Measurements from ENCODE around the gene SCNN1G. TPM values are rescaled to one million over a fixed set of nuclear protein-coding genes. Genes with fewer than 3 reads are reported as not detected.

Gene SCNN1G
- total RNA-seq, 1 experiment from 2014 or later = not detected

DNA sequence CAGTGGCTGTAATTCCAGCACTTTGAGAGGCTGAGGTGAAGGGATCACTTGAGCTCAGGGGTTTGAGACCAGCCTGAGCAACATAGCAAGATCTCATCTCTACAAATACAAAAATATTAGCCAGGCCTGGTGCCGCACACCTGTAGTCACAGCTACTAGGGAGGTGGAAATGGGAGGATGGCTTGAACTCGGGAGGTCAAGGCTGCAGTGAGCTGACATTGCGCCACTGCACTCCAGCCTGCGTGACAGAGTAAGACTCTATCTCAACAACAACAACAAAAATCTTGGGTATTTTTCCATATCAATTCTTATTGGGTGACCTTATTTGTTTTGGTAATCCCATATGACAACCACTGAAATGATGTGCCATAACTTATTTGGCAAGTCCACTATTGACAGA lies 52.6 kb downstream of the SCNN1G start:
- no peak overlapping the region for H3K4me3 ChIP-seq (ENCODE audit: low read length)
- H3K27me3 ChIP-seq (ENCODE audit: low read length) = no peaks in the 10 kb centered on the region
- no peaks in the 10 kb centered on the region for H3K36me3 ChIP-seq (ENCODE audit: insufficient read depth, low read length)
- H3K4me1 ChIP-seq (ENCODE audit: low read length) = no peaks in the 10 kb centered on the region
- no peak for DNase-seq
- no peaks in the 10 kb centered on the region for H4K20me1 ChIP-seq (ENCODE audit: insufficient read depth, low read depth, low read length)
- H3K27ac ChIP-seq (ENCODE audit: low read length) = no peak overlapping the region
- H3K4me2 ChIP-seq (ENCODE audit: low read depth, low read length, poor library complexity, severe bottlenecking) = no peak overlapping the region
- H3K9me3 ChIP-seq (ENCODE audit: low read length) = no peaks in the 10 kb centered on the region
- H3K9ac ChIP-seq (ENCODE audit: low read length) = no peak overlapping the region
- no peaks in the 10 kb centered on the region for H3K9me2 ChIP-seq (replicated peaks; ENCODE audit: insufficient read depth, low read length)
- no peaks in the 10 kb centered on the region for H3K79me2 ChIP-seq (ENCODE audit: low read length)
- no peak overlapping the region for H2AFZ ChIP-seq (ENCODE audit: low read length)

DNA sequence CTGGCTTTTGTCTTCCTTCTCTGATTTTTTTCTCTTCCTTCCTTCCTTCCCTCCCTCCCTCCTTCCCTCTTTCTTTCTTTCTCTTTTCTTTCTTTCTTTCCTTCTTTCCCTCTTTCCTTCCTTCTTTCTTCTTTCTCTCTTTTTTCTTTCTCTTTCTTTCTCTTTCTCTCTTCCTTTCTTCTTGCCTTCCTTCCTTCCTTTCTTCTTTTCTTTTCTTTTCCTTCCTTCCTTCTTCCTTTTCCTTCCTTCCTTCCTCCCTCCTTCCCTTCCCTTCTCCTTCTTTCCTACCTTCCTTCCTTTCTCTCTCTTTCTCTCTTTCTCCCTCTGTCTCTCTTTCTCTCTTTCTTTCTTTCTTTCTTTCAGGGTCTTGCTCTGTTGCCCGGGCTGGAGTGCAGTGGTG lies 54.4 kb downstream of the SCNN1G start:
- H4K20me1 ChIP-seq (ENCODE audit: insufficient read depth, low read depth, low read length) = no peaks in the 10 kb centered on the region
- no peak overlapping the region for H3K4me2 ChIP-seq (ENCODE audit: low read depth, low read length, poor library complexity, severe bottlenecking)
- no peak for DNase-seq
- no peaks in the 10 kb centered on the region for H3K9me3 ChIP-seq (ENCODE audit: low read length)
- H3K4me1 ChIP-seq (ENCODE audit: low read length) = no peaks in the 10 kb centered on the region
- no peaks in the 10 kb centered on the region for H3K9me2 ChIP-seq (replicated peaks; ENCODE audit: insufficient read depth, low read length)
- H3K4me3 ChIP-seq (ENCODE audit: low read length) = no peak overlapping the region
- H3K27me3 ChIP-seq (ENCODE audit: low read length) = no peaks in the 10 kb centered on the region
- no peak overlapping the region for H2AFZ ChIP-seq (ENCODE audit: low read length)
- no peak overlapping the region for H3K27ac ChIP-seq (ENCODE audit: low read length)
- H3K36me3 ChIP-seq (ENCODE audit: insufficient read depth, low read length) = no peaks in the 10 kb centered on the region
- no peak overlapping the region for H3K9ac ChIP-seq (ENCODE audit: low read length)
- no peaks in the 10 kb centered on the region for H3K79me2 ChIP-seq (ENCODE audit: low read length)

DNA sequence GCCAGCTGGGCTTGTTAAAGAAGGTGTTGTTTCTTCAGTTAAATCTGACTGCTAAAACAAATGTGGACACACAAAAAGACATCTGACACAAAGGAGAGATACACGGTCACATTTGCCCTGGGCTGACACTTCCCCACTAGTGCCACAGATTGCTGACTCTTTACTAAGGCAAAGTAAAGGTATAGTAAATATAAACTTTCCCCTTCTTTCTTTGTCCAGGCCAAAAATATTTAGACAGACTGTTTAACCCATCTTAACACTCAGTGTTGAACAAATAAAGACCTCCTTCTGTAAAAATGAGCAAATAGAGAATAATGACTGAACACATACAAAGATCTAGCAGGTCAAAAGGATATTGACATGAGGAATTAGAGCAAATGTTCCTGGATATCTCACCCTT lies 58.4 kb downstream of the SCNN1G start:
- DNase-seq = no peak
- H3K4me1 ChIP-seq (ENCODE audit: low read length) = no peaks in the 10 kb centered on the region
- no peak overlapping the region for H3K4me2 ChIP-seq (ENCODE audit: low read depth, low read length, poor library complexity, severe bottlenecking)

DNA sequence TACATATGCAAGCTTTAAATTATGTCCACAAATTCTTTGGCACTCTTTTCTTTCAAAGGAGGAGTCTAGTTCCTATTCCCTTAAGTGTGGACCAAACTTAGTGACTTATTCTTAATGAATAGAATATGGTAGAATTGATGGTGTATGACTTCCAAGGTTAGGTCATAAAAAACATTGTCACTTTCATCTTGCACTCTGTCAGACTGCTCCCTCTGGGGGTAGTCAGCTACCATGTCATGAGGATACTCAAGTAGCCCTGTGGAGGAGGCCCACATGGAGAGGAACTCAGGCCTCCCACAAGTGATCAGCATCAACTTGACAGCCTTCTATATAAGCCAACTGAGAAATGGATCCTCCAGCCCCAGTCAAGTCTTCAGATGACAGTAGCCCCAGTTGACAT lies 61.6 kb downstream of the SCNN1G start:
- no peaks in the 10 kb centered on the region for H3K79me2 ChIP-seq (ENCODE audit: low read length)
- no peaks in the 10 kb centered on the region for H4K20me1 ChIP-seq (ENCODE audit: insufficient read depth, low read depth, low read length)
- no peaks in the 10 kb centered on the region for H3K9me2 ChIP-seq (replicated peaks; ENCODE audit: insufficient read depth, low read length)
- peak; percentile 47 for DNase-seq
- no peaks in the 10 kb centered on the region for H3K27me3 ChIP-seq (ENCODE audit: low read length)
- H3K9me3 ChIP-seq (ENCODE audit: low read length) = no peaks in the 10 kb centered on the region
- H3K4me2 ChIP-seq (ENCODE audit: low read depth, low read length, poor library complexity, severe bottlenecking) = no peak overlapping the region
- H3K4me1 ChIP-seq (ENCODE audit: low read length) = no peaks in the 10 kb centered on the region
- H3K9ac ChIP-seq (ENCODE audit: low read length) = no peak overlapping the region
- no peak overlapping the region for H3K27ac ChIP-seq (ENCODE audit: low read length)
- no peak overlapping the region for H2AFZ ChIP-seq (ENCODE audit: low read length)
- H3K4me3 ChIP-seq (ENCODE audit: low read length) = no peak overlapping the region
- no peaks in the 10 kb centered on the region for H3K36me3 ChIP-seq (ENCODE audit: insufficient read depth, low read length)

More for the DNA sequence above, 58.4 kb downstream of the SCNN1G start:
- Histone ChIP-seq H4K20me1 (ENCODE audit: insufficient read depth, low read depth, low read length) (no peaks in the 10 kb centered on the region), H3K79me2 (ENCODE audit: low read length) (no peaks in the 10 kb centered on the region), H3K27me3 (ENCODE audit: low read length) (no peaks in the 10 kb centered on the region), H3K36me3 (ENCODE audit: insufficient read depth, low read length) (no peaks in the 10 kb centered on the region), H3K4me3 (ENCODE audit: low read length) (no peak overlapping the region), H3K9ac (ENCODE audit: low read length) (no peak overlapping the region), H3K9me3 (ENCODE audit: low read length) (no peaks in the 10 kb centered on the region), H3K27ac (ENCODE audit: low read length) (no peak overlapping the region), H2AFZ (ENCODE audit: low read length) (no peak overlapping the region), H3K9me2 (replicated peaks; ENCODE audit: insufficient read depth, low read length) (no peaks in the 10 kb centered on the region)

DNA sequence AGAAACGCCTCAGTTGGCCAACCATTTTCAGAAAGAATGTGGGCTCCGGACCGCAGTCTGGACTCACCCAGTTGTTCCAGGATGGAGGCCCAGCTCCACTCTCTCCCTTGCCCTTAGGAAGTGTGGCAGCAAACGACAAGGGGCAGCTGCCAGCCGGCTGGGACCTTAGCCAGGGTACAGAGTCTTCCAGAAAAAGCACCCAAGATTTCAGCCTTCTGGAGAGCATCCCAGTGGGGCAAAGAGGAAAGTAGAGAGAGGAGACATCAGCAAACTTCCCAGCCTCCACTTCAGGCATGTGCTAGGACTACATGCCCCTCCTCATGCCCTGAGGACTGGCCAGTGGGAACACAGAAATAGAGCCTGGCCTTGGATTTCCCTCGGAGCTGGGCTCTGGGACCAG lies 62.7 kb downstream of the SCNN1G start:
- no peaks in the 10 kb centered on the region for H3K4me1 ChIP-seq (ENCODE audit: low read length)
- H3K9me2 ChIP-seq (replicated peaks; ENCODE audit: insufficient read depth, low read length) = no peaks in the 10 kb centered on the region
- H3K36me3 ChIP-seq (ENCODE audit: insufficient read depth, low read length) = no peaks in the 10 kb centered on the region
- H3K27ac ChIP-seq (ENCODE audit: low read length) = no peak overlapping the region
- H3K9ac ChIP-seq (ENCODE audit: low read length) = no peak overlapping the region
- no peaks in the 10 kb centered on the region; the same call in 1 of the 2 replicates for H3K27me3 ChIP-seq (ENCODE audit: low read length)
- no peak overlapping the region for H3K4me3 ChIP-seq (ENCODE audit: low read length)
- no peak overlapping the region for H3K4me2 ChIP-seq (ENCODE audit: low read depth, low read length, poor library complexity, severe bottlenecking)
- H3K79me2 ChIP-seq (ENCODE audit: low read length) = no peaks in the 10 kb centered on the region
- no peaks in the 10 kb centered on the region for H3K9me3 ChIP-seq (ENCODE audit: low read length)
- DNase-seq = no peak
- H2AFZ ChIP-seq (ENCODE audit: low read length) = no peak overlapping the region
- no peaks in the 10 kb centered on the region for H4K20me1 ChIP-seq (ENCODE audit: insufficient read depth, low read depth, low read length)

DNA sequence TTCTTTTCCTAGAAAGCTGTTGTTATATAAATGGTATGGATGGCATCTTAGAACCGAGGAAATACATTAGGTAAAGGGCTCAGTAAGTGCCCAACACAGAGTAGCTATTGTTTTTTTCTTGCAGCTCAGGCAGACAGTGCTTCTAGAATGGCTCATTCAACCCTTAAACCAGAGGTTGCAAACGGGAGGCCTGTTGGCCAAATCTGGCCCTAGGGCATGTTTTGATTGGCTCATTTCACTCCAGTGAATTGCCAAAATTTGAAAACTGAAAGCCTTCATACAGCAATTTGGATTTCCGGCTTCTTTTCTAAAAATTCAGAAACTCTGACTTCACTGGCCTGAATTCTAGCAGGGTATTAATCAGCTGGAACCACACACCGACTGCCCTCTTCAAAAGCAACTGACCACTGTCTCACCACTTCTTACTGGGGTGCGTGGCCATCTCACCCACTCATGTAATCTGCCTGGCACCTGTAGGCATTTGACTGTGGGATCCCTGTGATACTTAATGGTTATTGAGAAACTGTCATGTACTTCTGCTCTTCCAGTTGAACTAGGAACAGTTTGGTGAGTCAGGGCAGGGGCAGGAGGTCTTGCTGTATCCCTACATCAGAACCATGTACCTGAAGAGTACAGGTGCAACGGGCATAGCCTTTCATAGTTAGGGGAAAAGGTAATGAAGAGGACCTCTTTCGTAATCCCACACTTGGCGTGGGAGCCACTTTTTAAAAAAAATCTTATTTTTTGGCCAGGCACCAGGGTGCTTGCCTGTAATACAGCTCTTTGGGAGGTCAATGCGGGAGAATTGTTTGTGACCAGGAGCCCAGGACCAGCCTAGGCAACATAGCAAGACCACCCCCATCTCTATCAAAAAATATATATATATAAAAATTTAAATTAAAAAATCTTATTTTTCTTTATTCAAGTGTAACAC lies 66.0 kb downstream of the SCNN1G start:
- Histone ChIP-seq H3K9me3 (ENCODE audit: low read length) (no peaks in the 10 kb centered on the region), H3K27me3 (ENCODE audit: low read length) (no peaks in the 10 kb centered on the region; the same call in 1 of the 2 replicates), H3K27ac (ENCODE audit: low read length) (no peak overlapping the region), H3K4me3 (ENCODE audit: low read length) (no peak overlapping the region), H2AFZ (ENCODE audit: low read length) (no peak overlapping the region), H3K4me1 (ENCODE audit: low read length) (no peaks in the 10 kb centered on the region), H3K36me3 (ENCODE audit: insufficient read depth, low read length) (no peaks in the 10 kb centered on the region), H3K4me2 (ENCODE audit: low read depth, low read length, poor library complexity, severe bottlenecking) (no peak overlapping the region), H3K9ac (ENCODE audit: low read length) (no peak overlapping the region), H3K9me2 (replicated peaks; ENCODE audit: insufficient read depth, low read length) (no peaks in the 10 kb centered on the region), H3K79me2 (ENCODE audit: low read length) (no peaks in the 10 kb centered on the region), H4K20me1 (ENCODE audit: insufficient read depth, low read depth, low read length) (no peaks in the 10 kb centered on the region)
- no peak for DNase-seq

DNA sequence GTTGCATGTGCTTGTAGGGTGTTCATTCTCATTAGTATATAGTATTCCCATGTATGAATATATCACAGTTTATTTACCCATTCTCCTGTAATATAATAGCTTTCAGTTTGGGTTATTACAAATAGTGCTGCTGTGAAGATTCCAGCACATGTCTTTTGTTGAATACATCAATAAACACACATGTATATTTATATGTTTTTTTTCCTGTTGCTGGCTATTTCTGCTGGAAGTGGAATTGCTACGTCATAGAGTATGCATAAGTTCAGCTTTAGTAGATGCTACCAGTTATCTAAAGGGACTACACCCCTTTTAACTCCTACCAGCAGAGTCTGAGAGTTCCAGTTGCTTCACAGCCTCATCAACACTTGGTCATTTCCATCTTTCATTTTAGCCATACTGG lies 67.3 kb downstream of the SCNN1G start:
- no peak overlapping the region for H3K4me3 ChIP-seq (ENCODE audit: low read length)

DNA sequence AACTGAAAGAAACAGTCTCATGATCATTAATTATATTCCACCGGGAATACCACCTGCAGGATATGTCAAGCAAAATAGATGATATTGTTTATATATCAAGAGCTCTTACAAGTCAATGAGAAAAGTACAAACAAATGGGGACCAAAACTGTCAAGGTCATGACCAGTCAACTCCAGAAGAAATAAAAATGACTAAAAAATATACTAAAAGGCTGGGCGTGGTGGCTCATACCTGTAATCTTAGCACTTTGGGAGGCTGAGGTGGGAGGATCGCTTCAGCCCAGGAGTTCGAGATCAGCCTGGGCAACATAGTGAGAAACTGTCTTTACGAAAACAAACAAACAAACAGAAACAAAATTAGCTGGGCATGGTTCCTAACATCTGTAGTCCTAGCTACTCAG lies 69.8 kb downstream of the SCNN1G start:
- Histone ChIP-seq H3K4me2 (ENCODE audit: low read depth, low read length, poor library complexity, severe bottlenecking) (no peak overlapping the region), H3K9me2 (replicated peaks; ENCODE audit: insufficient read depth, low read length) (no peaks in the 10 kb centered on the region), H3K27me3 (ENCODE audit: low read length) (no peaks in the 10 kb centered on the region; the same call in 1 of the 2 replicates), H3K4me1 (ENCODE audit: low read length) (no peaks in the 10 kb centered on the region), H4K20me1 (ENCODE audit: insufficient read depth, low read depth, low read length) (no peaks in the 10 kb centered on the region), H3K9me3 (ENCODE audit: low read length) (no peaks in the 10 kb centered on the region), H3K9ac (ENCODE audit: low read length) (no peak overlapping the region), H3K36me3 (ENCODE audit: insufficient read depth, low read length) (no peaks in the 10 kb centered on the region), H3K79me2 (ENCODE audit: low read length) (no peaks in the 10 kb centered on the region), H3K27ac (ENCODE audit: low read length) (no peak overlapping the region), H3K4me3 (ENCODE audit: low read length) (no peak overlapping the region), H2AFZ (ENCODE audit: low read length) (no peak overlapping the region)
- DNase-seq = no peak

More for the DNA sequence above, 67.3 kb downstream of the SCNN1G start:
- no peaks in the 10 kb centered on the region for H3K9me2 ChIP-seq (replicated peaks; ENCODE audit: insufficient read depth, low read length)
- no peak for DNase-seq
- H4K20me1 ChIP-seq (ENCODE audit: insufficient read depth, low read depth, low read length) = no peaks in the 10 kb centered on the region
- H3K79me2 ChIP-seq (ENCODE audit: low read length) = no peaks in the 10 kb centered on the region
- H3K9ac ChIP-seq (ENCODE audit: low read length) = no peak overlapping the region
- no peak overlapping the region for H2AFZ ChIP-seq (ENCODE audit: low read length)
- no peaks in the 10 kb centered on the region for H3K4me1 ChIP-seq (ENCODE audit: low read length)
- H3K9me3 ChIP-seq (ENCODE audit: low read length) = no peaks in the 10 kb centered on the region
- no peaks in the 10 kb centered on the region for H3K36me3 ChIP-seq (ENCODE audit: insufficient read depth, low read length)
- H3K27me3 ChIP-seq (ENCODE audit: low read length) = no peaks in the 10 kb centered on the region; the same call in 1 of the 2 replicates
- no peak overlapping the region for H3K4me2 ChIP-seq (ENCODE audit: low read depth, low read length, poor library complexity, severe bottlenecking)
- H3K27ac ChIP-seq (ENCODE audit: low read length) = no peak overlapping the region
